T47D (cell line): ENCODE results near the gene TAC3.
A peak's percentile ranks its signal among the peaks of the same experiment; 100 is the strongest.

ENCODE experiments used
- DNase-seq, 2 experiments: peaks; one replicate each; pipeline versions ENCODE4 v3.0.0 to v3.0.0-alpha.2; 2011 to 2012; ENCODE audit warnings: low read depth in 1 of 2, low spot score in 1 of 2
- JUND ChIP-seq: IDR thresholded peaks from 2 replicates; pipeline ENCODE4 v1.6.1; 2012; ENCODE audit warnings: low read depth
- in situ Hi-C: cut with HindIII; loops from 2 replicates; pipeline ENCODE4 v1.10.0; 2016; ENCODE audit warnings: low sequenced_read_pairs, low pct_unique_long_range_greater_than_20kb

TAC3 gene

DNA sequence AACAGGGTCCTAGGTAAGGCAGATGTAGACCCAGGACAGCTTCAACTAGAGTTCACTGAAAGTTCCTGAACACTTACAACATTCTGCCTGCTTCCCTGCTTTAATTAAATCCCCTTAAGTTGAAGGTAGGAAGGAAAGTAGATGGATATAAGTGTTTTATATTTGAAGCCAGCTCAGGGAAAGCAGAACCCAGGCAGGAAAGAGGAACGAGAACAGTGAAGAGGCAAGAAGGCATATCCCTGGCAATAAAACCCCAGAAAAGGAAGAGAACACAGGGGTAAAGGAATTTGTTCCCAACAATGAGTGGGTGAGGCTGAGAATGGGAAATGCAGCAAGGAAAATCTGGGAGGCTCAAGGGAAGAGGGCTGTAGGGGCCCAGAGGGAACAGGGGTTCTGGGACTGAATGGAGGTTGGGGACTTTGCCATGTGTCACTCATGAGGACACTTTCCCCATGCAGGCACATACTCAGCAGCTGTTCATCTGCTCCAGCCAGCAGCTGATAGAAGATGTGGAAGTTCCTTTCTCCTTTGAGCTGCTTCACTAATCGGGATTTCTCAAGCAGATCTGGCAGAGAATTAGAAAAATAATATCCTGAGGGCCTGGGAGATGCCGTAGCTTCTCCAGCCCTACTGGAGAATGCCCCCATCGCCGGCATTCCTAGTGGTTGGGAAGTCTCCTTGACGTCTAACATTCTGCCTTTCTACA lies 29.9 kb upstream of the TAC3 start:
- DNase-seq: no peak
- in situ Hi-C loops: no loop called here
- TF ChIP-seq JUND: no peak

DNA sequence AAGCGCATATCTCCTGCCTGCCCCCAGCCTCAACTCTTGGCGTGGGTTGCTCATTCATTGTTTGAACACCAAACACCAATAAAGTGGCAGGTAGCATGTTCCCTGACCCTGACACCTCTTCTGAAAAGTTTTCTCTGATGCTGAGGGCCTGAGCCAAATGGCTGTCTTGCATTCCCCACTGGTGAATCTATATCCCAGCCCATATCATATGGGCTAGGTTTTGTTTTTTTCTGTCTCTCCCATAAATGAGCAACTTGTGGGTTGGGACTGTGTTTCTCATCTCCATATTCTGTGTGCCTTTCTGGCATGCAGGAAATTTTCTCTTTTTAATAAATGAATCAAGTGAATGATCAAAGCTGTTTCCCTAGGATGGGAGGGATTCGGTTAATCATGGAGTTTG lies 28.6 kb upstream of the TAC3 start:
- TF ChIP-seq JUND: no peak
- no peak for DNase-seq
- in situ Hi-C loops: no loop called here

DNA sequence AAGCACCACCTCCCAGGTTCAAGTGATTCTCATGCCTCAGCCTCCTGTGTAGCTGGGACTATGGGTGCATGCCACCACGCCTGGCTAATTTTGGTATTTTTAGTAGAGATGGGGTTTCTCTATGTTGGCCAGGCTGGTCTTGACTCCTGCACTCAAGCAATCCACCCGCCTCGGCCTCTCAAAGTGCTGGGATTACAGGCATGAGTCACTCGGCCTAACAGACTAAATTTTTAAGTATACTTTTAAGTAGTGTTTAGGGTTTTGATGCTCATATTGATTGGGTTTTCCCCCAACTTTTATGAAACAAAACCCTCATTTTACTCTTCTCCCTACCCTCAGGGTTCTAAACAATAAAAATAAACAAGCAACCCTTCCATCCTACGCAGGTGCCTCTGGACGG lies 28.1 kb upstream of the TAC3 start:
- no peak for DNase-seq
- in situ Hi-C loops: no loop called here
- no peak for TF ChIP-seq JUND

DNA sequence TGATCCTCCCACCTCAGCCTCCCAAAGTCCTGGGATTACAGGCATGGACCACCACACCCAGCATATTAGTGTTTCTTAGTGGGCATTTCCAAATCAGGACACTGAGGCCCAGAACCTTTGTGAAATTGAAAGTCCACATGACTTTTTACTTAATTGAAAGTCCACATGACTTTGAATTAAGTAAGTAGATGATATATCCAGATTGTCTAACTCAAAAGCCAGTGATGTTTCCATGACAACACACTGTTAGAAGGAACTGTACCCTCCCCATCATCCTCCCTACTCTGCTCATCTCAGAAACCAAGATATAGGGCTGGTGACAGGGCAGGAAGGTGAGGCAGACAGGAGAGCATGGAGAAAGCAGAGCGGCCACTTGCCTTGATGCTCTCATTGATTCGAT lies 26.4 kb upstream of the TAC3 start:
- DNase-seq: no peak
- TF ChIP-seq JUND: no peak
- in situ Hi-C loops: no loop called here

DNA sequence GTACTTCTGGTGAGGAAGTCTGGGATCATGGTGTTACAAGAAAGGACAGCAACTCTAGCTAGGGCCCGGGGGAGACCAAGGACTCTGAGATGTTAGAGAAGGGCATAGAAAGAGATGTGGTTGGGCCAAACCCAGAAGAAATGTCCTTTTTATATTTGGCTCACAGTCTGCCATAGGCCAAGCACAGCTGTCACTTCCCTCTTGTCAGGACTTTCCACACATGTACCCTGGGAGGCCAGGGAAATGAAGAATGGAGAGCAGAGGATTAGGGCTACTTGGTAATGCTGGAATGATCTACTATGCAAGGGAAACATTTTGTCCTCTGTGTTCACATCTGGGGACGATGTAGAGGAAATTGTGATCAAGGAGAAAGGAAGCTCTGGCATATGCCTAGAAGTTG lies 24.4 kb upstream of the TAC3 start:
- no peak for TF ChIP-seq JUND
- no peak for DNase-seq
- in situ Hi-C loops: no loop called here

DNA sequence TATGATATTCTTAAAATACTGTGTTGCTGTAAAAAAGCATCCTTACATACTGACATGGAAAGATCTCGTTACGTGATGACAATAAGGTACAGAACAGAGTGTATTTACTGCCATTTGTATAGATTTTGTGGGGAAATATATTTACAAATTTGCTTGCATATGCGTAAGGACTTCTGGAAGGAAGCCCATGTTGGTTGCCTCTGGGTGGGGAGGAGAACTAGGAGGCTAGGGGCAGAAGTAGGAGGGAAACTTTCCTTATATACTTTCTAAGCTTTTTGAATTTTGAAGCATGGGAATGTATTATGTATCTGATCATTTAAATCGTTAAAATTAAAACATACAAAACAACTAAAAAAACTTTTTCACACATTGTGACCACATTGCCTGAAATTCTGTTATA lies 23.9 kb upstream of the TAC3 start:
- no peak for TF ChIP-seq JUND
- no peak for DNase-seq
- in situ Hi-C loops: no loop called here

DNA sequence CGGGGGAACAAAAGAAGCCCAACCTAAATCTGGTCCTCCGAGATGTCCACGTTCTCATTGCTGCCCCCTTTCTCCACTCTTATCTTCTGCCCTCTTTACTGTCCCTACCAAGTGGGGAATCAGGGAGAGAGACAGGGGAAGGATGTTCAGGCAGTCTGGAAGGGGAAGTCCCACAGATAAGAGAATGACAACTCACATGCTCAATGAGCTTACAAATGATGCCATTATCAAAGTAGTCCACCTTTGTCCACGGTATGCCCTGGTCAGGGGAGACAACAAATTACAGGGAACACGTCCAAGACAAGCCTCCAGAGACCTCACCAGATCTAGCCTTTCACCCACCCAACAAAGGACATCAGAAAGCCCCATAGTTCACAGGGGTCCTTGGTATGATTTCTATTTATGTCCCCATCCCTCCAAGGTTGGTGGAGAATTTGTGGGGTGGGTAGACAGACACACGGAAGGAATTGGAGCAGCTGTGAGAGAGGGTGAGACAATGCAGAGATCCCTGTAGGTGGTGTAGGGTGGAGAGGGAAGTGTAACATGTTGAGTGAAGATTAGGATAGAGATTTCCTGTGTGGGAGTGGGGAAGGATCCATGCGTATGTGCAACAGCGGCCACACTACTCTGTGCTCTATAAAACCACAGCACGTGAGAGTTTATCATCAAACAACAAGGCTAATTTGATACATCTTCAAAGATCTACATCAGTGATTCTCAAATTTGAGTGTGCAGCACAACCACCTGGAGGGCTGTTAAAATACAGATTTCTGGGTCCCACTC lies 22.9 kb upstream of the TAC3 start:
- DNase-seq: no peak
- no peak for TF ChIP-seq JUND
- in situ Hi-C loops: no loop called here

DNA sequence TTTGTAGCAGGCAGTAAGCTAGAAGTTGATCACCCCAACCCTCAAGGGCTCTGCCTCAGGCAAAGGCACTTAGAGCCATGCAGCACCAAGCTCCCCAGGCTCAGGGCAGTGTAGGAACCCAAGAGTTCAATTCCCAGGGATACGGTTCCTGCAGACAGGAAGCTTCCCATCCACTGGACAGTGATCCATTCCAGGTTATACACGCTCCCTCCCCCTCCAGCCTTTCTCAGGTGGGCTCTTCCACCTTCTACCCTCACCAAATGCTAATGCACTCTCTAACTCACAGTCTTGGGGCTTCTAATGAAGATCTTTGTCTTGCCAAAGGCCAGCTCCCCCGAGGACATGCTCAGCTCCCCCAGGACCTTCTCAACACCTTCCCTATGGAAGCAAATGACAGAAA lies 20.9 kb upstream of the TAC3 start:
- TF ChIP-seq JUND: no peak
- in situ Hi-C loops: no loop called here
- DNase-seq: no peak

DNA sequence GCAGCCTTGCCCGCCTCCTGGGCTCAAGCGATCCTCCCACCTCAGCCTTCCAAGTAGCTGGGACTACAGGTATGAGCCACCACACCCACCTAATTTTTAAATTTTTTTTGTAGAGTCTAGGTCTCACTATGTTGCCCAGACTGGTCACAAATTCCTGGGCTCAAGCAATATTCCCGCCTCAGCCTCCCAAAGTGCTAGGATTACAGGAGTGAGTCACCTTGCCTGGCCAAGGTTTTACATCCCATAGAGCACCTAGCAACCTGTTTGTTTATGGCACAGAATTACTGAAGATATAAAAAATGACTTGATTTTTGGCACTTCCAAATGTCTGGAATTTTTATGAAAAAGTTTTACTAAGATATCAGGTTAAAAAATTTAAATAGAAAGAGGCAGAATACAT lies 17.1 kb upstream of the TAC3 start:
- DNase-seq: no peak
- in situ Hi-C loops: no loop called here
- no peak for TF ChIP-seq JUND

DNA sequence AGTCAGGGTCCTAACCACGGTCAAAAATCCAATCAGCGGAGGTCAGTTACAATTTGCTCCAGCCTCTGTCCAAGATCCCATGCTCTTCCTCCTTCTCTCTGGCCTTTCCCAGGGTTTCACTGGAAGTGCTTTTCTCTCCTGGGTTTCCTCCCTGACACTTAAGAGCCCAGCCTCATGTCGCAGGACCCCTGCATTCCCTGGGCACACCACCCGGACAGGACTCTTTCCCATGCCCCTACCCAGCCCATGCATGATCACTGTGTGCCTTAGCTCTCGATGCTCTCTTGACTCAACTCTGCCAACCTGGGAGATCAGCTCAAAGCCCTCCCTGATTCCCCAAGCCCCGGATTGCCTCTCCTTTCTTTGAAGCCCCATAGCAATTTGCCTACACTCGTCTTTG lies 15.5 kb upstream of the TAC3 start:
- no peak for DNase-seq
- no peak for TF ChIP-seq JUND
- in situ Hi-C loops: no loop called here

DNA sequence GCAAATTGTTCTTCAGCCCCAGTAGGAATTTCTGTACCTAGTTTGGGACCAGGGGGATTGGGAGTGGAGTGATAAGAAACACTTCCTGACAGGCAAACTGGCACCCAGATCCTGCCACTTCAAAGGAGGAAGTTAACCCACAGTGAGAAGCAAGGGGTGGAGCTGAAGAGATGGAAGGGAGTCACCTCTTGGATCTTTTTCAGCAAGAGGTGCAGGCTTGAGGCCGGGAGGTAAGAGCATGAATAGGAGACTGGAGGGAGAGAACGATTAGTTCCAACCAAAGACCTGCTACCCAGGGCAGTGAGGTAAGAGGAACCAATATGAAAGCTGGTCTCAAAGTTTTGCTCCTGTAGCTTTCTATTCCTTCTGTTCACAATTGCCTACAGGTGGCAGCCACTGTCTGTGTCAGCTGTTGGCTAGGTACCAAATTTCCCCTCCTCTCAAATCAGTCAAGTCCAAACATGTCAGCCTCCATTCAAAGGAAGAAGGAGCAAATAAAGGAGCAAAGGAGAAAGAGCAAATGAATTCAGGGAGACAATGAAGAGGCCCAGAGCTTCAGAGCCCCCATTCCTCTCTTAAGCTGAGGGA lies 14.9 kb upstream of the TAC3 start:
- TF ChIP-seq JUND: no peak
- in situ Hi-C loops: no loop called here
- peak in 1 of 2 experiments; percentile 70 for DNase-seq

DNA sequence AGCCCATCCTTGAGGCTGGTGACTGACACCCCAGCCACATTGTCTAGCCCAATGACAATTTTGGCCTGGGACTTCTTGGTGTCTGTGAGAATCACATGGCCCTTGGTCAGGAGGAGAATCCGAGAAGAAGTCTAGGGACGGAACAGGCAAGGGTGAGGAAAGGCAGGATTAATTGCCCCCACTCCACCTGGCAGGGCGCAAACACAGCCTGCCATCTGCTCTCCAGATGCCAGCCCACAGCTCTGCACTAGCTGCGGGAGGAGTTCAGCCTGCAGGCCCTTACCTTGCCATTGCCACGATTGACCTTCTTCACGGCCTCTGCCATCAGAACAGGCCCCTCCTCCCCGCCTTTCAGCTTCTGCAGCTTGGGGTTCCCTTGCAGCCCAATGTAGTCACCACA lies 13.1 kb upstream of the TAC3 start:
- DNase-seq: no peak
- in situ Hi-C loops: no loop called here
- no peak for TF ChIP-seq JUND

DNA sequence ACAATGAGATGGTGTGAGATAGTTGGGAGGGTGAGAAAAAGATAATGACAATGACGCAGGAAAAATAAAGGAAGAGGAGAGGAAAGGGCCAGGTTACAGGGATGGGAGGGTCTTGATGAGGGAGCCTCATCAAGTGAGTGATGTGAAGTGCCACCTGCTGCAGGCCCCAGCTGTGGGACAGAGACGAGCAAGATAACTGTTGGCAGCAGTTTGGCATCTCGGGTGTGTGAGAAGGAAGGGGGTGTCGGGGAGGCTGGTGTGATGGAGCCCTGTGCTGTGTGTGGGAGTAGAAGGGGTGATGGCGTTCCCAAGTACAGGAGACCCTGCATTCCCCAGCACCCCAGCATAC lies 11.4 kb upstream of the TAC3 start:
- in situ Hi-C loops: no loop called here
- TF ChIP-seq JUND: no peak
- no peak for DNase-seq
